HS-27A (cell line): Measurements from ENCODE around the gene PTGES3.

Experiments used
- DNase-seq: peaks from one replicate; pipeline ENCODE4 v3.0.0-alpha.2; 2012; ENCODE audit warnings: low read depth, missing footprints

Gene PTGES3

GRCh38 chr12:56629459-56630179, 58.5 kb downstream of the PTGES3 start:
- no peak for DNase-seq

GRCh38 chr12:56628671-56629458, 59.2 kb downstream of the PTGES3 start:
- DNase-seq = no peak

- DNase-seq = no peak
These were observed 61.4 kb downstream of the PTGES3 start for GRCh38 chr12:56626701-56627100.

GRCh38 chr12:56622535-56622934, 65.5 kb downstream of the PTGES3 start:
- DNase-seq = no peak

GRCh38 chr12:56616925-56617324, 71.2 kb downstream of the PTGES3 start:
- DNase-seq = no peak

GRCh38 chr12:56616244-56616643, 71.8 kb downstream of the PTGES3 start:
- DNase-seq = no peak

- no peak for DNase-seq
These were observed 73.5 kb downstream of the PTGES3 start for GRCh38 chr12:56614627-56615026.
